HG03280 (cell line): ENCODE results near the gene IQCE.

Experiments used
- ATAC-seq: cut with Tn5 transposase; IDR thresholded peaks from one replicate; pipeline ENCODE4 v1.9.1; 2021; ENCODE audit warnings: mild to moderate bottlenecking, moderate library complexity; ENCODE audit not compliant: unreplicated experiment

Gene IQCE

GRCh38 chr7:2660359-2661095, 101.7 kb downstream of the IQCE start:
- ATAC-seq = no peak

DNA sequence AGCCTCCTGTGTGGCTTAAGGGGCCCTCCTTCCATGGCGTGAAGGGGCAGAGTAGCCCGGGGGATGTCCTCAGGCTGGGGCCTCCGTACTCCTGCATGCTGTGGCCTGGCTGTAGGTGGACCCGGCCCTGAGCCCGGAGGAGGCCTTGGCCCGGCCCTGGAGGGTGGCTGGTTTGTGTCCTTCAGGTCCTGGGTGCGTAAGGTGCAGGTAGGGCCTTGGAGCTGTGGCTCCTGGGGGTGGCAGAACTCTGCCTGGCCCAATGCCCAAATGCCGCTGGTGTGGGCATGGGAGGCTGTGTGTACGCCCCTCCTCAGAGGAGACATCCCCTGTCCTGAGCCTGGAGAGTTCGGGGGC, 102.3 kb downstream of the IQCE start:
- ATAC-seq = no peak

- no peak for ATAC-seq
Measured at GRCh38 chr7:2661602-2662272, 103.0 kb downstream of the IQCE start.

GRCh38 chr7:2662273-2663120, 103.7 kb downstream of the IQCE start:
- ATAC-seq = no peak

DNA sequence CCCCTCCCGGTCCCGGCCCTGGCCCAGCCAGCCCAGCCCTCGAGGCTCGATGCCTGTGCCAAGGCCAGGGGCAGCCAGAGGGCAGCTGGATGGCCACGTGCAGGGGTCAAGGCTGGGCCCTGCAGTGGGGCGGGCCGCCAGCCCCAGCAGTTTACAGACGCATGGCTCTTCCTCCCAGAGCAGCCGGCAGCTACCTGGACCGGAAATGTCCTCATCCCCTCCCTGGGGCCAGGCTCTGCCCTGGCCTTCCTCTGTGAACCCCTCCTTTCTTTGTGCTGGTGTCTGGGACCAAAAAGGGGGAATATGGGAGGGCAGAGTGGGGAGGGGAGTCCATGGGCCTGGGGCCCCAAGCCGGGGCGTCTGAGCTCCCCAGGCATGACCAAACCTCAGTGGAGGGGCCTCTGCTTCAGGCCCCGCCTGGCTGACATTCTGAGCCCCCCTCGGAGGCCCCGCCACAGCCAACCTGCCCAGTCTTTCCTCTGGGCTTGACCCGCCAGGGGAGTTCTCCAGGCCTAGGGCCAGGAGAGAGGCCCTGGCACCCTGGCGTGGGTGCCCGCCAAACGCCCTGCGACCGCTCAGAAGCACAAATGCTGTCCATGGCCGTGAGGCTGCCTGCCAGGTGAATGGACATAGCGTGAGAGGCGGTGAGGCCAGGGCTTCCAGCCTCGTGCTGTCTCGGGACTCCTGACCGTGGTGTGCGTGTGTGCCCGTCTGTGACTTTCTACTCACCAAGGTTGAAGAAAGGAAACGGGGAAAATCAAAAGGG, 104.5 kb downstream of the IQCE start:
- ATAC-seq = no peak

GRCh38 chr7:2663960-2664359, 105.2 kb downstream of the IQCE start:
- no peak for ATAC-seq
